GM12878 (cell line): Measurements from ENCODE around the gene KCNQ1OT1. TPM values are rescaled to one million over a fixed set of nuclear protein-coding genes. Genes with fewer than 3 reads are reported as not detected.

Source experiments
- ATAC-seq: fragments of 200-7000 bp; cut with Tn5 transposase; 3 replicates; pipeline ENCODE4 v1.9.1; 2020; ENCODE audit warnings: mild to moderate bottlenecking, moderate library complexity
- BruUV-seq: library from RNA; stranded (reverse); fragments of 400-500 nt; replicated peaks from 2 replicates; lab custom pipeline; 2021; lab: Mats Ljungman, UMichigan
- CTCF ChIA-PET: fragments of 300-600 bp; sonication (Branson Sonifier 250); formaldehyde crosslinking; extraction: SDS; loops from one replicate; lab custom pipeline; 2021; ENCODE audit warnings: inconsistent platforms; lab: Yijun Ruan, JAX
- POLR2A ChIA-PET: fragments of 350-600 bp; formaldehyde crosslinking; extraction: SDS; loops from one replicate; lab custom pipeline; 2021; ENCODE audit warnings: inconsistent platforms; lab: Charles Lee
- RAD21 ChIA-PET: fragments of 300-600 bp; sonication (Branson Sonifier 250); formaldehyde crosslinking; loops from one replicate; lab custom pipeline; 2023; ENCODE audit warnings: antibody characterized with exemption; ENCODE audit not compliant: unreplicated experiment; lab: Charles Lee
- SMC1A ChIA-PET: fragments of 300-600 bp; sonication (Branson Sonifier 250); formaldehyde crosslinking; loops from one replicate; lab custom pipeline; 2023; ENCODE audit not compliant: unreplicated experiment, uncharacterized antibody; lab: Charles Lee
- DNase-seq: peaks from one replicate; pipeline ENCODE4 v3.0.0-alpha.2; 2011; ENCODE audit warnings: low read depth, low spot score
- FAIRE-seq: peaks from 3 replicates; lab custom pipeline; 2011; peaks lifted over from hg19 to GRCh38; lab: Jason Lieb, UNC
- H2AFZ ChIP-seq: 2 replicates; pipeline ENCODE4 v1.6.0; 2011; ENCODE audit warnings: low read depth, low read length, control low read depth; ENCODE audit not compliant: control insufficient read depth
- H3K27ac ChIP-seq: 2 replicates; pipeline ENCODE4 v1.5.1; 2011; ENCODE audit warnings: control low read depth; ENCODE audit not compliant: control insufficient read depth, insufficient read depth
- H3K27me3 ChIP-seq, 2 experiments: replicated peaks in 1 of 2; 2 replicates each; pipeline versions ENCODE4 v1.6.0 to v1.6.1; 2011; ENCODE audit warnings: low read length in 1 of 2; ENCODE audit not compliant: control insufficient read depth in 2 of 2, insufficient read depth in 2 of 2
- H3K36me3 ChIP-seq, 2 experiments: 2 replicates each; pipeline ENCODE4 v1.5.1; 2011; ENCODE audit warnings: low read length in 1 of 2; ENCODE audit not compliant: control insufficient read depth in 2 of 2, insufficient read depth in 2 of 2
- H3K4me1 ChIP-seq: 2 replicates; pipeline ENCODE4 v1.6.1; 2011; ENCODE audit warnings: mild to moderate bottlenecking, low read length, moderate library complexity, mixed read lengths; ENCODE audit not compliant: control insufficient read depth, insufficient read depth
- H3K4me2 ChIP-seq: 2 replicates; pipeline ENCODE4 v1.6.0; 2011; ENCODE audit warnings: control low read depth; ENCODE audit not compliant: control insufficient read depth, insufficient read depth
- H3K4me3 ChIP-seq: fragments of 200-600 bp; sonication (generic); 2 replicates; pipeline ENCODE4 v1.5.1; 2016
- H3K79me2 ChIP-seq: 2 replicates; pipeline ENCODE4 v1.6.0; 2011; ENCODE audit warnings: low read length; ENCODE audit not compliant: control insufficient read depth, insufficient read depth
- H3K9ac ChIP-seq: 2 replicates; pipeline ENCODE4 v1.8.0; 2011; ENCODE audit warnings: low read length, control low read depth, mixed read lengths; ENCODE audit not compliant: control insufficient read depth, insufficient read depth
- H3K9me3 ChIP-seq: replicated peaks from 3 replicates; pipeline ENCODE4 v1.5.1; 2011; ENCODE audit warnings: mild to moderate bottlenecking, low read length; ENCODE audit not compliant: control insufficient read depth, insufficient read depth
- H4K20me1 ChIP-seq: 2 replicates; pipeline ENCODE4 v1.6.0; 2011; ENCODE audit not compliant: control insufficient read depth, insufficient read depth
- ASH2L ChIP-seq: fragments of 300-600, 200-600 bp; sonication (generic); IDR thresholded peaks from 2 replicates; pipeline ENCODE4 v1.6.1; 2017; ENCODE audit warnings: low read depth, mild to moderate bottlenecking, borderline replicate concordance
- BHLHE40 ChIP-seq, 2 experiments: fragments of 450-650 bp in 1 of 2; IDR thresholded peaks; 2 replicates each; pipeline ENCODE4 v1.6.1; 2011 to 2017; ENCODE audit warnings: low read depth in 2 of 2, borderline replicate concordance in 1 of 2, improper control_type of control experiment in 1 of 2, low read length in 1 of 2, mild to moderate bottlenecking in 1 of 2
- EED ChIP-seq: sonication (generic); IDR thresholded peaks from 2 replicates; pipeline ENCODE4 v1.6.1; 2016; ENCODE audit warnings: antibody characterized with exemption, low read depth
- EZH2 ChIP-seq: IDR thresholded peaks from 2 replicates; pipeline ENCODE4 v1.6.1; 2012; ENCODE audit warnings: low read depth, mild to moderate bottlenecking, control low read depth, inconsistent platforms, low read length, borderline replicate concordance; ENCODE audit not compliant: control insufficient read depth
- FOXM1 ChIP-seq: IDR thresholded peaks from 2 replicates; pipeline ENCODE4 v1.6.1; 2012; ENCODE audit warnings: low read depth, mild to moderate bottlenecking, inconsistent platforms, low read length, moderate library complexity
- MEF2B ChIP-seq: fragments of 450-650 bp; IDR thresholded peaks from 2 replicates; pipeline ENCODE4 v1.6.1; 2018; ENCODE audit warnings: mild to moderate bottlenecking, moderate library complexity; ENCODE audit not compliant: partially characterized antibody, poor library complexity, severe bottlenecking
- NBN ChIP-seq: fragments of 450-650 bp; IDR thresholded peaks from 2 replicates; pipeline ENCODE4 v1.6.1; 2016
- POLR2AphosphoS5 ChIP-seq: IDR thresholded peaks from 2 replicates; pipeline ENCODE4 v1.6.1; 2011; ENCODE audit warnings: mild to moderate bottlenecking, low read length, inconsistent platforms
- RAD21 ChIP-seq: IDR thresholded peaks from 2 replicates; pipeline ENCODE4 v1.6.1; 2011; ENCODE audit warnings: mild to moderate bottlenecking, low read depth, low read length, moderate library complexity; ENCODE audit not compliant: insufficient read depth
- RAD51 ChIP-seq: fragments of 450-650 bp; IDR thresholded peaks from 2 replicates; pipeline ENCODE4 v1.6.1; 2016; ENCODE audit warnings: moderate library complexity, mild to moderate bottlenecking, inconsistent platforms
- RB1 ChIP-seq: fragments of 450-650 bp; formaldehyde crosslinking; IDR thresholded peaks from 2 replicates; pipeline ENCODE4 v1.6.1; 2017; ENCODE audit warnings: mild to moderate bottlenecking, borderline replicate concordance
- YBX1 ChIP-seq: fragments of 450-650 bp; IDR thresholded peaks from 2 replicates; pipeline ENCODE4 v1.6.1; 2016; ENCODE audit warnings: antibody characterized with exemption
- WGBS: methylation state at CpG from one replicate; pipeline ENCODE4 v1.1.6; 2016; ENCODE audit warnings: low lambda C conversion rate; ENCODE audit not compliant: insufficient replicate concordance, insufficient coverage; ENCODE audit errors: missing lambda C conversion rate; 5-methylcytosine and 5-hydroxymethylcytosine counted together
- in situ Hi-C: fragments of 300-500 bp; cut with MboI; formaldehyde crosslinking; loops from 9 replicates; pipeline ENCODE4 v1.14.3; 2018; ENCODE audit warnings: mixed read lengths
- intact Hi-C: fragments of 100-400 bp; cut with micrococcal nuclease; formaldehyde crosslinking; loops from one replicate; pipeline ENCODE4 v1.14.2; 2022; ENCODE audit not compliant: unreplicated experiment
- polyA plus RNA-seq, 11 experiments: library from polyadenylated mRNA; depleted of rRNA in 4 of 11; unstranded in 6 of 11; stranded (reverse) in 5 of 11; fragments of >200 nt; fragmentation: Nextera tagmentation in 4 of 11; fragmentation: Illumina TruSeq in 1 of 11; extraction: Ambion mirVana in 4 of 11; extraction: Trizol in 1 of 11; gene quantifications; 1 replicate in 1 of 11; 2 replicates in 10 of 11; pipeline versions ENCODE4 v1.2.1 to v1.2.3, GENCODE V29; 2011 to 2016; ENCODE audit warnings: inconsistent platforms in 2 of 11, missing spikeins in 2 of 11, low read depth in 1 of 11
- total RNA-seq, 4 experiments: library from RNA; depleted of rRNA in 3 of 4; stranded (reverse); fragments of >200 nt in 3 of 4; fragmentation: Illumina TruSeq in 1 of 4; extraction: Trizol in 1 of 4; gene quantifications; 2 replicates each; pipeline versions ENCODE4 v1.2.1 to v1.2.3, GENCODE V29; 2013 to 2021
- TF ChIP-seq, protein P1 (sequence below): fragments of 450-650 bp; IDR thresholded peaks from 2 replicates; pipeline ENCODE4 v1.6.1; 2017; ENCODE audit warnings: mild to moderate bottlenecking, low read depth, inconsistent platforms; ENCODE audit not compliant: poor library complexity, severe bottlenecking
- TF ChIP-seq, protein P2 (sequence below): fragments of 450-650 bp; formaldehyde crosslinking; IDR thresholded peaks from 2 replicates; pipeline ENCODE4 v1.5.0; 2022; ENCODE audit warnings: mild to moderate bottlenecking, missing genetic modification characterization
- TF ChIP-seq, protein P3 (sequence below): fragments of 450-650 bp; IDR thresholded peaks from 2 replicates; pipeline ENCODE4 v1.6.1; 2016; ENCODE audit warnings: mild to moderate bottlenecking, moderate library complexity, borderline replicate concordance

Gene KCNQ1OT1
- total and polyA plus RNA-seq, 10 of the 15 experiments (the other 5 are each of a cell fraction or from before 2014, with no cell fraction given), result 0.02 to 1.6 (median 0.41) TPM

DNA sequence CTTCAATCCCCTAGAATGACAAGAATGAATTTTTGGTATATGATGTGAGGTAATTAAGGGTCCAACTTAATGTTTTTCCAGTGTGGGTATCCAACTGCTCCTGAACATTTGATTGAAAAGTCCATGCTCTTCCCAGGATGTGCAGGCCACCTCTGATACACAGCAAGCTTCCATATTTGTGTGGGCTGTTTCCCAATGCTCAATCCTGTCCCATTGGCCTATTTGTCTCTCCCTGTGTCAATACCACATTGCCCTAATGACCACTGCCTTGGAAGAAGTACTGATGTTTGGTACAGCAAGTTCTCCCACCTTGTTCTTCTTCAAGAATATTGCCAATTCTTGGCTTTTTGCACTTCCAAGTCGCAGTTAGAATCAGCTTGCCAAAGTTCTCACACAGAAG lies 42.9 kb downstream of the KCNQ1OT1 start:
- ChIA-PET RAD21 (no interaction called here), POLR2A (no interaction called here), SMC1A (no interaction called here), CTCF (no interaction called here)
- H2AFZ ChIP-seq, result no peak overlapping the region
- no peak overlapping the region for H3K4me3 ChIP-seq
- no TSS peak for BruUV-seq
- DNase-seq (no peak), FAIRE-seq (no peak), ATAC-seq (no peak)
- H3K9me3 ChIP-seq, result peaks cover 9% of the 10 kb centered on the region; the same call in 2 of the 3 replicates
- no peaks in the 10 kb centered on the region for H4K20me1 ChIP-seq
- H3K27ac ChIP-seq, result no peak overlapping the region
- H3K9ac ChIP-seq, result no peak overlapping the region
- H3K4me2 ChIP-seq, result no peak overlapping the region
- no peaks in the 10 kb centered on the region for H3K27me3 ChIP-seq
- H3K4me1 ChIP-seq, result no peaks in the 10 kb centered on the region
- no peaks in the 10 kb centered on the region for H3K79me2 ChIP-seq
- H3K36me3 ChIP-seq, result no peaks in the 10 kb centered on the region
- 69% methylated on average over 1 of the region's 1 CpG for WGBS
- in situ Hi-C loops, result no loop called here
- TF ChIP-seq MEF2B (no peak), NBN (no peak), EZH2 (no peak), BHLHE40 (IDR thresholded peaks at IDR 0.05; ENCODE audit: borderline replicate concordance in 1 of 2, low read depth in 2 of 2, low read length in 1 of 2) (no peak), FOXM1 (no peak), RB1 (no peak), RAD21 (no peak), YBX1 (no peak), RAD51 (no peak), EED (no peak), POLR2AphosphoS5 (no peak), ASH2L (no peak)
- TF ChIP-seq, protein P1, sequence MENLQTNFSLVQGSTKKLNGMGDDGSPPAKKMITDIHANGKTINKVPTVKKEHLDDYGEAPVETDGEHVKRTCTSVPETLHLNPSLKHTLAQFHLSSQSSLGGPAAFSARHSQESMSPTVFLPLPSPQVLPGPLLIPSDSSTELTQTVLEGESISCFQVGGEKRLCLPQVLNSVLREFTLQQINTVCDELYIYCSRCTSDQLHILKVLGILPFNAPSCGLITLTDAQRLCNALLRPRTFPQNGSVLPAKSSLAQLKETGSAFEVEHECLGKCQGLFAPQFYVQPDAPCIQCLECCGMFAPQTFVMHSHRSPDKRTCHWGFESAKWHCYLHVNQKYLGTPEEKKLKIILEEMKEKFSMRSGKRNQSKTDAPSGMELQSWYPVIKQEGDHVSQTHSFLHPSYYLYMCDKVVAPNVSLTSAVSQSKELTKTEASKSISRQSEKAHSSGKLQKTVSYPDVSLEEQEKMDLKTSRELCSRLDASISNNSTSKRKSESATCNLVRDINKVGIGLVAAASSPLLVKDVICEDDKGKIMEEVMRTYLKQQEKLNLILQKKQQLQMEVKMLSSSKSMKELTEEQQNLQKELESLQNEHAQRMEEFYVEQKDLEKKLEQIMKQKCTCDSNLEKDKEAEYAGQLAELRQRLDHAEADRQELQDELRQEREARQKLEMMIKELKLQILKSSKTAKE, result no peak
- TF ChIP-seq, protein P2, sequence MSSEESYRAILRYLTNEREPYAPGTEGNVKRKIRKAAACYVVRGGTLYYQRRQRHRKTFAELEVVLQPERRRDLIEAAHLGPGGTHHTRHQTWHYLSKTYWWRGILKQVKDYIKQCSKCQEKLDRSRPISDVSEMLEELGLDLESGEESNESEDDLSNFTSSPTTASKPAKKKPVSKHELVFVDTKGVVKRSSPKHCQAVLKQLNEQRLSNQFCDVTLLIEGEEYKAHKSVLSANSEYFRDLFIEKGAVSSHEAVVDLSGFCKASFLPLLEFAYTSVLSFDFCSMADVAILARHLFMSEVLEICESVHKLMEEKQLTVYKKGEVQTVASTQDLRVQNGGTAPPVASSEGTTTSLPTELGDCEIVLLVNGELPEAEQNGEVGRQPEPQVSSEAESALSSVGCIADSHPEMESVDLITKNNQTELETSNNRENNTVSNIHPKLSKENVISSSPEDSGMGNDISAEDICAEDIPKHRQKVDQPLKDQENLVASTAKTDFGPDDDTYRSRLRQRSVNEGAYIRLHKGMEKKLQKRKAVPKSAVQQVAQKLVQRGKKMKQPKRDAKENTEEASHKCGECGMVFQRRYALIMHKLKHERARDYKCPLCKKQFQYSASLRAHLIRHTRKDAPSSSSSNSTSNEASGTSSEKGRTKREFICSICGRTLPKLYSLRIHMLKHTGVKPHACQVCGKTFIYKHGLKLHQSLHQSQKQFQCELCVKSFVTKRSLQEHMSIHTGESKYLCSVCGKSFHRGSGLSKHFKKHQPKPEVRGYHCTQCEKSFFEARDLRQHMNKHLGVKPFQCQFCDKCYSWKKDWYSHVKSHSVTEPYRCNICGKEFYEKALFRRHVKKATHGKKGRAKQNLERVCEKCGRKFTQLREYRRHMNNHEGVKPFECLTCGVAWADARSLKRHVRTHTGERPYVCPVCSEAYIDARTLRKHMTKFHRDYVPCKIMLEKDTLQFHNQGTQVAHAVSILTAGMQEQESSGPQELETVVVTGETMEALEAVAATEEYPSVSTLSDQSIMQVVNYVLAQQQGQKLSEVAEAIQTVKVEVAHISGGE (CRISPR knock-in tag), result no peak
- TF ChIP-seq, protein P3, sequence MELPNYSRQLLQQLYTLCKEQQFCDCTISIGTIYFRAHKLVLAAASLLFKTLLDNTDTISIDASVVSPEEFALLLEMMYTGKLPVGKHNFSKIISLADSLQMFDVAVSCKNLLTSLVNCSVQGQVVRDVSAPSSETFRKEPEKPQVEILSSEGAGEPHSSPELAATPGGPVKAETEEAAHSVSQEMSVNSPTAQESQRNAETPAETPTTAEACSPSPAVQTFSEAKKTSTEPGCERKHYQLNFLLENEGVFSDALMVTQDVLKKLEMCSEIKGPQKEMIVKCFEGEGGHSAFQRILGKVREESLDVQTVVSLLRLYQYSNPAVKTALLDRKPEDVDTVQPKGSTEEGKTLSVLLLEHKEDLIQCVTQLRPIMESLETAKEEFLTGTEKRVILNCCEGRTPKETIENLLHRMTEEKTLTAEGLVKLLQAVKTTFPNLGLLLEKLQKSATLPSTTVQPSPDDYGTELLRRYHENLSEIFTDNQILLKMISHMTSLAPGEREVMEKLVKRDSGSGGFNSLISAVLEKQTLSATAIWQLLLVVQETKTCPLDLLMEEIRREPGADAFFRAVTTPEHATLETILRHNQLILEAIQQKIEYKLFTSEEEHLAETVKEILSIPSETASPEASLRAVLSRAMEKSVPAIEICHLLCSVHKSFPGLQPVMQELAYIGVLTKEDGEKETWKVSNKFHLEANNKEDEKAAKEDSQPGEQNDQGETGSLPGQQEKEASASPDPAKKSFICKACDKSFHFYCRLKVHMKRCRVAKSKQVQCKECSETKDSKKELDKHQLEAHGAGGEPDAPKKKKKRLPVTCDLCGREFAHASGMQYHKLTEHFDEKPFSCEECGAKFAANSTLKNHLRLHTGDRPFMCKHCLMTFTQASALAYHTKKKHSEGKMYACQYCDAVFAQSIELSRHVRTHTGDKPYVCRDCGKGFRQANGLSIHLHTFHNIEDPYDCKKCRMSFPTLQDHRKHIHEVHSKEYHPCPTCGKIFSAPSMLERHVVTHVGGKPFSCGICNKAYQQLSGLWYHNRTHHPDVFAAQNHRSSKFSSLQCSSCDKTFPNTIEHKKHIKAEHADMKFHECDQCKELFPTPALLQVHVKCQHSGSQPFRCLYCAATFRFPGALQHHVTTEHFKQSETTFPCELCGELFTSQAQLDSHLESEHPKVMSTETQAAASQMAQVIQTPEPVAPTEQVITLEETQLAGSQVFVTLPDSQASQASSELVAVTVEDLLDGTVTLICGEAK, result no peak
- intact Hi-C loops, result no loop called here
